CD4-positive, alpha-beta T cell treated with Interleukin-17A for 1 hour (primary cell): ENCODE measurements around the gene FBXO40.
A peak's percentile ranks its signal among the peaks of the same experiment; 100 is the strongest.

Experiments
- DNase-seq: peaks from one replicate; pipeline ENCODE4 v3.0.0-alpha.2; 2020

FBXO40 gene

GRCh38 chr3:121624147-121624899 lies 31.1 kb downstream of the FBXO40 start:
- no peak for DNase-seq

DNA sequence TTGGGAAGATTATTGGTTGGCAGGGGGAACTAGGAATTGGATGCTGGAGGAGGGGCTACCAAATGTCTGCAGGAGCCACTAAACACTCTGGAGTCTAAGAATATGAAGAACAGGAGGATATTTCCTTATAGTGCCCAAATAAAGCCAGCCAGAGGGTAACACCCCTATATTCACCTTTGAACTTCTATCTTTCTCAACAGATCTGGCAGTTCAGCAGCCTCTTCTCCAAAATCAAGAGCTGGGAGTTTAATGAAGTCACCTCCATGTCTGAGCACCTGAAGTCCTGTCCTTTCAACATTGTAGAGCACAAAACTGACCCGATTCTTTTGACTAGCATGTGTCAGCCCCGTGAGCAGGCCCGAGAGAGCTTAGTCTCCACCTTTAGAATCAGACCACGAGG lies 33.3 kb downstream of the FBXO40 start:
- DNase-seq = no peak

- no peak for DNase-seq
Measured at GRCh38 chr3:121627211-121627610, 34.0 kb downstream of the FBXO40 start.

GRCh38 chr3:121627622-121628021 lies 34.4 kb downstream of the FBXO40 start:
- DNase-seq = no peak

DNA sequence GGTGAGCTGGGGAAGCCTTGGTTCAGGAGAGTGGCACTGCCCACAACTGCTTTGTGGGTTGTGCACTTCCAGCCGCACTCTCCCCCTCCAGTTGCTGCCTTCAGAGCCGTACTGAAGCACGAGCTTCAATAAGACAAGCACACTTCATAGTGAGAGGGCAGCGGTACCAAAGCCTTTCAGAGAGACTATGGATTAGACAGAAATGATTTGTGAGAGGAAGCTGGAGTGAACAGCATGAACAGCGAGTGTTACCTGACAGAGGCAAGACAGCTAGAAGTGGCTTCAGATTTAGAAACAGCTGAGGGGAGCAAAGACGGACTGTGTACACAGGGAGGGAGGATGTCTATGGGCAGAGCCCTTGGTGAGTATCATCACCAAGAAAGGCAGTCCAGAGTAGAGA lies 36.4 kb downstream of the FBXO40 start:
- no peak for DNase-seq

DNA sequence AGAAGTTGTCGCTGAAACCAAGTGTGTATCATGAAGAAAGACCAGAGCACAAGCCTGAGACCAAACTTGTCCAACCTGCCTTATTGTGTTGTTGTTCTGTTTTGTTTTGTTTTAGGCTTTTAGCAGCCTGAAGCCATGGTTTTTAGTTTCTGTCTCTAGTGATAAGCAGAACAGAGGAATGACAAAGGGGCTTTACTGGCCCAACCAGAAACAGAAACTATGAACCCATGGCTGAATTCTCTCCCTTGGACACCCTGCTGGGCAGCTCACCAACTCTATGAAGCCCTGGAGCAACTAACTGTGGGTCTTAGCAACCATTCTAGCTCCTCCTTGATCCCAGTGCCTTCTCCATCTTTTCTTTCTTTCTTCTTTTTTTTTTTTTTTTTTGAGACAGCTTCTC lies 37.2 kb downstream of the FBXO40 start:
- DNase-seq = no peak

DNA sequence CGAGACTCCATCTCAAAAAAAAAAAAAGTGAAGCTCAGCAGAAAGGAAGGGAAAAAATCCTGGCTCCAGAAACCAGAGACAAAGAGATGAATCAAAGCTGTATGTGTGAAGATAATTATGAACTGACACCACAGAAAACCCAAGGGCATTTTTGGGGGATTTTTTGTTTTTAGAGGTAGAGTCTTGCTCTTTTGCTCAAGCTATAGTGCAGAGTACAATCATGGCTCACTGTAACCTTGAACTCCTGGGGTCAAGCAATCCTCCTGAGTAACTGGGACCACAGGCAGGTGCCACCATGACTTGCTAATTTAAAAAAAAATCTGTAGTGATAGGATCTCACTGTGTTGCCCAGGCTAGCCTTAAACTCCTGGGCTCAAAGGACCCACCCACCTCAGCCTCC lies 44.7 kb downstream of the FBXO40 start:
- no peak for DNase-seq

DNA sequence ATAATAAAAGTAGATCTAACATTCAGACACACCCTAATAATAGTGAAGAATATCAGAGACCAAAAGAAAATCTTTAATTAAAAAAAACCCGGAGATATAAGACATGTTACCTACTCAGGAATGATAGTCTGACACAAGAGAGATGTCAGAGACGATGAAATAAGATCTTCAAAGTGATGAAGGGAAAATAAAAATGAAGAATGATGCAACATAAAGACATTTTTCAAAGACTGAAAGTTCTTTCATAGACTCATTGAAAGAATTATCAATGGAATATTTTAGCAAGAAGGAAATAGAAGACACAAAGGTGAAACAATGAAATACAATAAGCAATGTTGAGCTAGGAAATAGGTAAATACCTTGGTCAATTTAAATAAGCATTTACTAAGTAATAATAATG lies 47.9 kb downstream of the FBXO40 start:
- DNase-seq = no peak

GRCh38 chr3:121642601-121643314 lies 49.6 kb downstream of the FBXO40 start:
- DNase-seq = no peak

DNA sequence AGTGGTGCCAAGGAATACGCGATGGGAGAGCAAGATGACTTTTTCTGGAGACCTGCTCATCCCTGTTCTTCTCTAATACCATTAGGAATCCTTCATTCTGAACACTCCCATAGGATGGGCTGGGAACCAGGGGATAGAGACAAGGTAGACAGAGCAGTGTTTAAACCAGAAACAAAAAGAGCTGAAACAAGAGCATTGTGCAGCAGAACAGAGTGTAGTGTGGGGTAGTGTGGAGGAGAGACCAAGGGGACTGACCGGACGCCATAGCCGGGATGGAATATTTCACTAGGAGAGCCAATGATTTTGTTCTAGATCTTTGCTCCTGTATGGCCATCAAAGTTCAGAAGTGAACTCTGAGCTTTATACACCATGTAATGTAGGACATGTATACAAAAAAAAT lies 51.9 kb downstream of the FBXO40 start:
- no peak for DNase-seq

DNA sequence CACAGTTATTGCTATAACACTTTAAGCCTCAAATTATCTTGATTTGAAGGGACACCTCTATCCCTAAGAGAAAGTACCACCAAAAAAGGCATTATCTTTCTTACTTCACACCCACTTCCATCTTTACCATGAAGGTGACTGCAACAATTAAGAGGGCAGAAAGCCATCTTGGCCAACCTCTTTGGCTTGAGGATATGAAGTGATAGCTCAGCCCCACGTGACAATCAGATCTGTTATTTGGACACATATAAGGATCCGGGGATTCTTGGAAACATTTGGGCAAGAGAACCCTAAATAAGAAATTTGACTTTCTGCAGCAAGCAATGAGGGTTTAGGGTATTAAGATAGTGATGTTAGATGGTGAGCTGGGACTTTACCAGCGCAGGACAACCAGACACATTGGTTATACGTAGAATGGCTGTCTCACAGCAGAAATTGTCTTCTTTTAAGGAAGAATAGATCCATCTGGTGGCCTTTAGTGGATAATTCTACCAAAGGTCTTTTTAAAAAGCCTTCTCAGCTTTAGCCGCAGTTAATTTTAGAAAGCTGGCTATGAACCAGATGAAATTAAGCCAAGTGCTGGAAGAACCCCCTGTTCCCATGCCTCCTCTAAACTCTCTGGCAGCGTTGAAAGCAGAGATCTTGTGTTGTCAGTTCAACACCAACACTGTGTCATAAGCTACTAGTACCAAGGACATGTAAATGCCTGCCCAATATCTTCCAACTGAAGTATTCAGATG lies 55.2 kb downstream of the FBXO40 start:
- DNase-seq = no peak

DNA sequence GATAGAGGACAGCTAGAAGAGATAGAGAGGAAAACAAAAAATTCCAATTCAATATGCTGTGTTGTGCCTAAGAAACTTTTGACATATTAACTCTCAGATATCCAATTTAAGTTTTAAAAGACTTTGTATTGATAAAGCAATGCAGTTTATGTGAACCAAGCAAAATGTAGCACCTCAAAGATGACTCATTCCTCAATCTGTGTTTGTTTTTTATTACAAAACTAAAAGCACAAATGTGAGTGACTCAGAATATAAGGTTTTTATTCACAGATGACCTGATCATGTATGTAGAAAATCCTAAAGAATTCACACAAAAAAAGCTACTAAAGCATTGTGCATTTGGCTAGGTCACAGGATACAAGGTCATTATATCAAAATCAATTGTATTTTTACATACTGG lies 56.5 kb downstream of the FBXO40 start:
- DNase-seq = no peak

GRCh38 chr3:121651684-121652083 lies 58.5 kb downstream of the FBXO40 start:
- no peak for DNase-seq

DNA sequence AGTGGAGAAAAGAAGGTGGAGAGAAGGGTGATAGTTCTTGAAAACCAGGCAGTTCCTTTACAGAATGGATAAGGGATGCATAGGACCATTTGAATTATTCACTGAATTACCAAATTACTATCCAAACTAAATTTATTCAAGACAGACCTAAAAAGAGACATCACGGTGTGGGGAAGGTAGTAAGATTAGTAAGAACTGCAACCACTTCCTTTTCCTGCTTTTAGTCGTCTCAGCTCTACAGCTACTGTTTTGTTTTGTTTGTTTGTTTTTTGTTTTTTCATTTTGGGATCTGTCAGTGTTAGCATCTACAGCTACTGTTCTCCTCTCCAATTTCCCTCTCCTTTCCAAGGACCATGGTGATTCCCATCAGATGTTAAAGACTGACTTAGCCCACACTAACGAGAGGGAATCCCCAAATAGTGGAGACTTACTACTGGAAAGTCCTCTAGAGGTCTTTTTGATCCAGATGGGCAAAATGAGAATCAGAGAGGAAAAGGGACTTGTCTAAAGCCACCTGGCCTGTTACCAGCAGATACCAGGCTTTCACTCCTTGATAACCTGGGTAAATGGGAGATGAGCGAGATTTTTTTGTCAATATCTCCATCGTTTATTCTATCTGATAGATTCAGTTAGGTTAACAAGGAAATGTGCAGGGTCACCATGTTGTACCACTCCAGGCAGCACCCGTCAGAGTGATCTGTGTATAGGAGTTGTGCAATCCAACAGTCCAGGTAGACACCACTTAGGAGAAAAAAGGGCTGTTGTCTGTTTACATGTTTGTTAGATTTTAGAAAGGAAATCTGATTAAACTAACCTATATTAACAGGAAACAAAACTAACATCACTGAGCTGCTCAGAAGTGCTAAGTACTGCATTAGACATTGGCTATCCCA lies 61.6 kb downstream of the FBXO40 start:
- DNase-seq = peak; percentile 45

DNA sequence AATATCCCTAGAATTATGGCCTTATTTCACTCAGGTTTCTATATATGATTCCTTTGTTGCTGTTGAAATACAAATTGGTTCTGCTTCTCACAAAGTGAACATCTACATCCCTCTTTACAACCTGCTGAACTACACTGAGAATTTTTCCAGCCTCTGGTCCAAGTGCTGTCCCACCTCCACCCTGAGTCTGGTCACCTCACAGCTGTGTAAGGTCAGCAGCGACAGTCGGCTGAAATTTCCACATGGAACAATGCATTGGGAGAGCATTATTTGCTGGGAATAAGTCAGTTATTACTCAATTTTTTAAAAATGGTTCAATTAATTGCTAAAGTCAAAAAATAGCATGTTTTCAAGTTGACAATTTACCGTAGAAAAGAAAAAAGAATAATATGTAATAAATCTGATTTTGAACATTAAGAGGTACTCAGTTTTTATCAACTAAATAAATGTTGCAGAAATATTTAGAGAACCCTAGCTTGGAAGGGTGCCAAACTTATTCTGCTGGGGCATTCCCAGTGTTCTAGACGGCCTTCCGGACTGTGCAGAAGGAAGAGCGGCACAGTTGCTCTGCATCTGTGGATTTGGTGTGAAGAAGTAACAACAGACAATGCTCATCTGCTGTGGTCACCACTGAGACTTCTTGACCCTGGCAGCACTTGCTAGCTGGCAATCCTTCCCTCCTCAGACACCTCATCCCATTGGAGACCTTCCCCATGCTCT lies 65.7 kb downstream of the FBXO40 start:
- DNase-seq = no peak

DNA sequence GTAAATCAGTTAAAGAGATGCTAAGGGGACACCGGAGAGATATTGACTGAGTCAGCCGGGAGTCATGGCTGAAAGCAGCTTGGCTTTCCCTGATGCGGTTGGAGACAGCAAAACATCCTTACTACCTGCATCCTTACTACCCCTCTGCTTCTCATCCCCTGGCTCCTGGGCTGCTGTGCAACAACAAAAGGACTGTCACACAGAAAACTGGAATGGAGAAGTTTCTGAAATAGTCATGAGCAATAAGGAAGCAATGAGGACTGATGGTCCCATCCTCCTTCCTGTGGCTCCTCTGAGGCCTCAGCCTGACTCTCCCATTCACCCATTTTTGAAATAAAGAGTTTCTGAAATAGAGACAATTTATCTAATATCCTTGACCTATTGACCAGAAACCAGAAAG lies 66.4 kb downstream of the FBXO40 start:
- DNase-seq = no peak

- peak; percentile 83 for DNase-seq
Measured at GRCh38 chr3:121660356-121661171, 67.4 kb downstream of the FBXO40 start, which contains the start of gene HCLS1. HCLS1 (minus strand) TSS chr3:121660903; CDS start chr3:121658347, 2,556 bp downstream.

GRCh38 chr3:121661376-121661775 lies 68.2 kb downstream of the FBXO40 start:
- DNase-seq = no peak

DNA sequence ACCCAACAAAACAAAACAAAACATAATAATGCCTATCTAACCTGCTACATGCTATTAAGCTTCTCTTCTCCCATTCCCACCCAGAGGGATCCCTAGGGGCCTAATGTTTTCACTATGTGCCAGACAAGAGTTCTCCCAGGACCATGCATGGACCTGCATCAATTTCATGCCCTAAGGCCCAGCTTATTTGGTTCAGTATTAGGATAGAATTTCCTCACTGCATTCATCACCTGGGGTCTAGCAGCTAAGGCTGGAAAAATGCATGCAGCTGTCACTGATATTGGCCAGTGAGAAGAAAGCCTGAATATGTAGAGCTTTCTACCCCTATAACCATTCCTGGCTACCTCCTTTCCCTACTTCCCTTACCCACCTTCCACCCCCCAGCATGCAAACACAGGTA lies 69.6 kb downstream of the FBXO40 start:
- DNase-seq = no peak

DNA sequence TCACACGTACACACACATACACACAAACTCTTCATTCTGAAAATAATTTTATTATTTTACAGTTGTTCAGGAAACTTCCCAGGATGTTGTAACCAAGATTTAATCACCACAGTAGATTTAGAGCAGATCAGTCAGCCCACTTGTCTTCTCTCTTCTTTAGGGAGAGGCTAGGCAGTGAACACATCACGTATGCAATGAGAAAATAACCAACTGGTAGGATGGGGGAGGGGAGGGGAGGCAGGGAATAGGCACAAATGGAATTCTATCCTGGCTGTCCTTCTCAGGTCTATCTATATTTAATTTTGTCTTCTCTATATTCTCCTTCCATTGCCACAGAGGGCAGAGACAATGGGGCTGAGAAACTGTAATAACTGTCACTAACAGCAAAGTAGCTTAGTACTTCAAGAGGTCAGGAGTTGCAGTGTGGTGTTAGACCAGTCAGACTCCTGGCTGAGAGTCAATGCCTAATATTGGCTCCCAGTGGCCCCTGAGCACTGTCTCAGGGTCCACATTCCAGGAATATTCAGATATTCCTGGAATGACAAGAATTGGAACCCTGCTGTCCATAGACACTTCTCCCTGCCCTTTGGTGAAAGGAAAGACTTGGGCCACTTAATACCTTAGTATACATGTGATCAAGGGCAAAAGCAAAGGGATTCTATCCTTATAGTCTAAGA lies 70.1 kb downstream of the FBXO40 start:
- DNase-seq = no peak

DNA sequence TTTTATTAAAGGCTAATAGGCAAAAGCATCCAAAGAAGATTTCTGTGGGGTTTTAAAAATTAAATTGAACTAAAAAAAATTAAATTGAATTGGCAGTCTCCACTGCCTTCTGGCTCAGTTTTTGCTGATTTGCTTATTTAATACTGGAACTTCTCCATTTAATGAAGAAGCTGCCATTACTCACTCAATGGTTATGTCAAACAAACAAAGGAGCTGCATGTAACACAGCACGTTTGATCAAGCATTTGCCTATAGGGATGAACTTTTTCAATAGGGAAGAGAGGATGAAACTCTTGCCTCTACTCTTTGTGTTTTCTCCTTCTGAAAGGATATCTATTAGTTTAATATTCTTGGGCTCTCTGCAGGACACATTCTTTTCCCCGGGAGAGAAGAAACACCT lies 72.3 kb downstream of the FBXO40 start:
- DNase-seq = no peak
